ENCODE measurements around the gene JPH3.

GRCh38 chr16:87610026-87610425, 7.7 kb downstream of the JPH3 start:
- TF ChIP-seq EZH2 (IDR thresholded peaks at IDR 0.05; ENCODE audit: insufficient read depth, poor library complexity, severe bottlenecking) (no peak), EZH2phosphoT487 (IDR thresholded peaks at IDR 0.05; ENCODE audit: insufficient read depth, low read depth) (no peak)
